ENCODE data around the gene UBAP2L.
"Not testable (repeated sequence)": the region's sequence is repeated elsewhere in the genome, so short reads cannot be mapped to it uniquely, and the experiment has no call there.

Gene UBAP2L

GRCh38 chr1:154260127-154260526 lies 39.4 kb downstream of the UBAP2L start:
- no peak for DNase-seq

GRCh38 chr1:154263465-154264332 lies 42.9 kb downstream of the UBAP2L start:
- DNase-seq = no peak

DNA sequence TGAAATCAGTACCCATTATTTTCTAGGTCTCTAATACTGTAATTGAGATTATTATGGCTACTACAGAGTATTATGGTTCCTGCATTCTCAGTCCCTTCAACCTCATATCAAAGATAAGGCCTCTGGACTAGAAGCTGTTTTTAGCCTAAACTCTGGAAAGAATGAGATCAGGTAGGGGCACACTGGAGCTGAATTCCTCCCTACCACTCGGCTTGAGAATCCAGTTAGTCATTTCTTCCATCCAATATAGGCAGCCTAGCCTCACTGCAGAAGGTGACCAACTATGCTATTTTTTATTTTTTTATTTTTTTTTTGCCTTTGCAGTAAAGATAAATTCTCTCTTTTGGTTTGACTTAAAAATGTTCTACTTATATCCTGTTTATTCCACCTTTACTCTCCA lies 43.7 kb downstream of the UBAP2L start:
- no peak for DNase-seq

GRCh38 chr1:154265586-154265985 lies 44.8 kb downstream of the UBAP2L start:
- DNase-seq = no peak

DNA sequence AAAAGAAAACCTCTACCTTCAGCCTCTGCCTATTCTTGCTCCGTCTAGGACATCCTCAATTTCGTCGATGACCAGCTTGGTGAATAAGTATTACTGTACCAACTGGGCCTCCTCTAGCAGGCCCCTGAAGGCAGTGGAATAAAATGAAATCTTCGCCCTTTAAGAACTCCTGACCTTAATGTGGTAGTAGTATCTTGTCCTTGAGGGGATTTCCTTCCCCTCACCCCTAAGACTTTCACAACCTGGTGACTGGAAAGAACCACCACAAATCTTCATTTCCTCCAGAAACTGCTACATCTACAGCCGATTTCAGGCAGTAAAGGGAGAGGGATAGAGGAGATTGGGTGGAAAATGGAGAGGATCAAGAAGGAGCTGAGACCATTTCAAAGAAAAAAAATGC lies 50.1 kb downstream of the UBAP2L start:
- no peak for DNase-seq

DNA sequence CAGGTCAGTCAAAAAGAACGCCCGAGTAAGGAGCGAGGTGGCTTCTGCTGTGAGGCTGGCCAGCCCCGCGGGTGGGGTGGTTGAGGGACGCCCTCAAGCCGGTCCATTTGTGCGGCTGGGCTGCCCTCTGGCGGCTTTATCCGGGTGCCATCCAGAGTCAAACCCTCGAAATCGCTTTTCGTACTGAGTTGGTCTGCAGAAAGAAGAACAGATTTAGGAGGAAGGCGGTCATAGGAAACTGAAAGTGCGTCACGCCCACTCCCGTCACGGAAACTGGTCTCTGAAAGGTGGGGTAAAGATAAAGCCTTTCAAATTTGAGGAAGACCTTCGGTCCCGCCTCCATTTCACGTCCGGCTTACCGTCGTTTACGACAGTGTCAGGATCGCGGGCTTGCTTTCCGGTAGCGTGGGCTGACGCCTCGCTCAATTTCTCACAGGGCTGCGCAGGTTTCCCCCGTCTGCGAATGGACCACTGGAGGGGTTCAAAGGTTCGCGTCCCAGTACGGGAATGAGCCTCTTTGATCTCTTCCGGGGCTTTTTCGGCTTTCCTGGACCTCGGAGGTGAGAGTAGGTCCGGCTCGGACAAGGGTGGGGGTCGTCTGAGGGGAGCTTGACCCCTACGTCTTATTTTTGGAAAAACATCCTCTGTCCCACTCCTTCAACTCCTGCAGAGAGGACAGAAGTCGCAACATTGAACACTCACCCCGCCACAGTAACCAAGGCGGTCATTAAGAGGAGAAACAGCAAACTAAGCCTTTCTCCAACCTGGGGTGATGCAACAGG lies 51.7 kb downstream of the UBAP2L start, which contains the start of gene HAX1:
Gene HAX1, plus strand, starts transcription at position 413 of the 782 bp plus-strand sequence. Its CDS starts 95 bp downstream, at position 508.
- DNase-seq = peak; percentile 97

- no peak for DNase-seq
Measured at GRCh38 chr1:154272999-154273563, 52.3 kb downstream of the UBAP2L start.

- peak; percentile 33 for DNase-seq
Measured at GRCh38 chr1:154276797-154277196, 56.0 kb downstream of the UBAP2L start.

DNA sequence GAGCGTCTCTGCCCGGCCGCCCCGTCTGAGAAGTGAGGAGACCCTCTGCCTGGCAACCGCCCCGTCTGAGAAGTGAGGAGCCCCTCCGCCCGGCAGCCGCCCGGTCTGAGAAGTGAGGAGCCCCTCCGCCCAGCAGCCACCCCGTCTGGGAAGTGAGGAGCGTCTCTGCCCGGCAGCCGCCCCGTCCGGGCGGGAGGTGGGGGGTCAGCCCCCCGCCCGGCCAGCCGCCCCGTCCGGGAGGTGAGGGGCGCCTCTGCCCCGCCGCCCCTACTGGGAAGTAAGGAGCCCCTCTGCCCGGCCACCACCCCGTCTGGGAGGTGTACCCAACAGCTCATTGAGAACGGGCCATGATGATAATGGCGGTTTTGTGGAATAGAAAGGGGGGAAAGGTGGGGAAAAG lies 66.8 kb downstream of the UBAP2L start:
- not testable (repeated sequence) for DNase-seq

DNA sequence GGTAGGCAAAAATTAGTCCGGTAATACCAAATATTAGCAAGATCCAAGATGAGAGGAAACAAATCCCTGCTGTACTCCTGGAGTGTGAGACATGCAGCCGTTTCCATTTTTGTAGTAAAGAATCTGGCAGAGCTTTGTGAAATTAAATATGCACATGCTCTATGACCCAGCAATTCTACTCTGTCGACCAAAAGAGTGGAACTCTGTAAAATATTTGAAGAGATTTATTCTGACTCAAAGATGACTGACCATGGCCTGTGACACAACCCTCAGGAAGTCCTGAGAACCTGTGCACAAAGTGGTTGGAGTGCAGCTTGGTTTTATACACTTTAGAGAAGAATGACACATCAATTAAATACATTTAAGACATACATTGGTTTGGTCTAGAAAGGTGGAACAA lies 67.9 kb downstream of the UBAP2L start:
- DNase-seq = no peak

- DNase-seq = peak; percentile 13
Measured at GRCh38 chr1:154290921-154291320, 70.2 kb downstream of the UBAP2L start.

DNA sequence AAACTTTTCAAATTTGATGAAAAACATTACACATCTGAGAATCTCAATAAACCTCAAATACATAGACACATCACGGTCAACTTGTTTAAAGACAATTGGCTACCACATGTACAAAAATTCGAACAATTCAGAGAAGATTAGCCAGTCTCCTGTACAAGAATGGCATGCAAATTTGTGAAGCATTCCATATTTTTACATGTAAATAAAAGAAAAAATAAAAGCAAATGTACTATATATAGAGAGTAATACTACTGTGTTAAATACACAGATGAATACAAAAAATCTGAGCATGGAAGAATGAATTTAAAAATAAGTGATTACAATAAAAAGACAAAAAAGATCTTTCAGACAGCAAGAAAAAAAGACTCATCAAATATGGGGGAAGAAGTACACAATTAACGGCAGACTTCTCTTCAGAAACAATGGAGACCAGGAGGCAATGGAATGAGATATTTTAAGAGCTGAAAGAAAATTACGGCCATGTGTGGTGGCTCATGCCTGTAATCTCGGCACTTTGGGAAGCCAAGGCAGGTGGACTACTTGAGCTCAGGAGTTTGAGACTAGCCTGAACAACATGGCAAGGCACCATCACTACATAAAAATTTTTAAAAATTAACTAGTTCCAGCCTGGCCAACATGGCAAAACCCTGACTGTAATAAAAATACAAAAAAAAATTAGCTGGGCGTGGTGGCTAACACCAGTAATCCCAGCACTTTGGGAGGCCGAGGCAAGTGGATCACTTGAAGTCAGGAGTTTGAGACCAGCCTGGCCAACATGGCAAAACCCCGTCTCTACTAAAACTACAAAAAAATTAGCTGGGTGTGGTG lies 74.9 kb downstream of the UBAP2L start:
- DNase-seq = no peak

GRCh38 chr1:154301582-154301981 lies 80.8 kb downstream of the UBAP2L start:
- DNase-seq = no peak

GRCh38 chr1:154304664-154305337 lies 84.0 kb downstream of the UBAP2L start:
- DNase-seq = no peak

- DNase-seq = no peak
Measured at GRCh38 chr1:154306151-154306550, 85.4 kb downstream of the UBAP2L start.

- not testable (repeated sequence) for DNase-seq
Measured at GRCh38 chr1:154307670-154308270, 87.0 kb downstream of the UBAP2L start.

- not testable (repeated sequence) for DNase-seq
Measured at GRCh38 chr1:154309136-154309535, 88.4 kb downstream of the UBAP2L start.

GRCh38 chr1:154312229-154313065 lies 91.7 kb downstream of the UBAP2L start:
- not testable (repeated sequence) for DNase-seq

- DNase-seq = no peak
Measured at GRCh38 chr1:154313066-154313356, 92.3 kb downstream of the UBAP2L start.

DNA sequence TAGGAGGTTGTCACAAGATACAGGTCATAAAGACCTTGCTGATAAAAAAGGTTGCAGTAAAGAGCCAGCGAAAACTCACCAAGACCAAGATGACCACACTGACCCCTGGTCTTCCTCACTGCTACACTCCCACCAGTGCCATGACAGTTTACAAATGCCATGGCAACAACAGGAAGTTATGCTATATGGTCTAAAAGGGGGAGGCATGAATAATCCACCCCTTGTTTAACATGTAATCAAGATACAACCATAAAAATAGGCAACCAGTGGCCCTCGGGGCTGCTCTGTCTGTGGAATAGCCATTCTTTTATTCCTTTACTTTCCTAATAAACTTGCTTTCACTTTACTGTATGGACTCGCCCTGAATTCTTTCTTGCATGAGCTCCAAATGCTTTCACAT lies 93.5 kb downstream of the UBAP2L start:
- not testable (repeated sequence) for DNase-seq

GRCh38 chr1:154316704-154317103 lies 95.9 kb downstream of the UBAP2L start:
- no peak for DNase-seq
